GM12865 (cell line): ENCODE data around the gene KLHL6.

Experiments
- DNase-seq: peaks from one replicate; pipeline ENCODE4 v3.0.0; 2010; ENCODE audit warnings: low read depth
- H3K4me3 ChIP-seq: 2 replicates; pipeline ENCODE4 v1.5.1; 2011; ENCODE audit warnings: mild to moderate bottlenecking, low read depth, low read length, control low read depth
- TF ChIP-seq, protein P1 (sequence below): IDR thresholded peaks from 2 replicates; pipeline ENCODE4 v1.5.1; 2011; ENCODE audit warnings: low read length, control low read depth, low read depth, inconsistent platforms; ENCODE audit not compliant: insufficient read depth; ENCODE audit errors: missing control alignments

KLHL6 gene

DNA sequence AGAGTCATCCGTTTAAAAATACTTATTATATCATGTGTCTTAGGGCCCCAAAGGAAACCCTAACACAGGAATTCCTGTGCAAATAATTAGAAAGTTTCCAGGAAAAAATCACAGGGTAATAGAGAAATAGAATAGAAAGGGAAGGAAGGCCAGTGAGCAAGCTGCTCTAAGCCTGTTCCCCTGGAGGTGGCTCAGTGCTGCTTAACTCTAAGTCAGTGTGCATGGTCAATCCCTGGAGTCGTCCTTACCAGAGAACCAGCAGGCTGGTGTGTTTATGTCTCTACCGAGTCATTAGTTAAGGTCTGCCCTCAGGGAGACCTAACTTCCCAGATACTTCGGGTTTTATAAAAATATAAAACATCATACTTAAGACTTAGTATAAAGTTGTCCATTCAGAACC is 106.1 kb downstream of the KLHL6 start:
- DNase-seq: no peak
- TF ChIP-seq, protein P1, sequence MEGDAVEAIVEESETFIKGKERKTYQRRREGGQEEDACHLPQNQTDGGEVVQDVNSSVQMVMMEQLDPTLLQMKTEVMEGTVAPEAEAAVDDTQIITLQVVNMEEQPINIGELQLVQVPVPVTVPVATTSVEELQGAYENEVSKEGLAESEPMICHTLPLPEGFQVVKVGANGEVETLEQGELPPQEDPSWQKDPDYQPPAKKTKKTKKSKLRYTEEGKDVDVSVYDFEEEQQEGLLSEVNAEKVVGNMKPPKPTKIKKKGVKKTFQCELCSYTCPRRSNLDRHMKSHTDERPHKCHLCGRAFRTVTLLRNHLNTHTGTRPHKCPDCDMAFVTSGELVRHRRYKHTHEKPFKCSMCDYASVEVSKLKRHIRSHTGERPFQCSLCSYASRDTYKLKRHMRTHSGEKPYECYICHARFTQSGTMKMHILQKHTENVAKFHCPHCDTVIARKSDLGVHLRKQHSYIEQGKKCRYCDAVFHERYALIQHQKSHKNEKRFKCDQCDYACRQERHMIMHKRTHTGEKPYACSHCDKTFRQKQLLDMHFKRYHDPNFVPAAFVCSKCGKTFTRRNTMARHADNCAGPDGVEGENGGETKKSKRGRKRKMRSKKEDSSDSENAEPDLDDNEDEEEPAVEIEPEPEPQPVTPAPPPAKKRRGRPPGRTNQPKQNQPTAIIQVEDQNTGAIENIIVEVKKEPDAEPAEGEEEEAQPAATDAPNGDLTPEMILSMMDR: no peak
- no peak overlapping the region for H3K4me3 ChIP-seq

DNA sequence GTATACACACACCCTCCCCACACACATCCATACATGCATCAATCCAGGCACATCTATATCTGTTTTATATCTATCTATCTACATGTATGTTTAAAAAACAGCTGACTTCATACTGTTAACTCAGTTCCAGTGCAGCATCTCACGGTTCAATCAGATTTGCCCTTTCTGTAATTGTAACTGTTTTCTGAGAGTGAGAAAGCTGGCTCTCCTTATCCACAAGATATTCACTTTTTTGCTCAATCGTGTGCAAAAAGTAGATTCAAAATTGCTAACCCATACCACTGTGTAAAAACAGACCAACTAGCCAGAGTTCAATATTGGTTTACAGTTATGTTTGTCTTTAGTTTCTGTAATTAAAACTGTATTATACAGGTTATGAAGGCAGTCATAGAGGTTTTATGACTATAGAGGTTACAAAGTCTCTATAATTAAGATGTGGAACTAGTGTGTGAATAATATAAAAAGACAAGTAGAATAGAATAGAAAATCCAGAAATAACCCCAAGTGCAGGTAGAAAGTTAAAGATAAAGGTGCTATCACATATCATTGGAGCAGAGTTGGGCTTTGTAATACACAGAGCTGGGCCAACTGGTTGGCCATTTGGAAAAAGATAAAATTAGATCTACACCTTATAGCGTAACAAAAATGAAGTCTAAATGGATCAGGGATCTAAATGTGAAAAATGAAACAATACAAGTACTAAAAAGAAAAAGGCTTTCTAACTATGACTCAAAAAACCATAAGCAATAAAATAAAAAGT is 107.0 kb downstream of the KLHL6 start:
- H3K4me3 ChIP-seq: peak overlapping the region; percentile 80; the same call in 1 of the 2 replicates
- TF ChIP-seq, protein P1: no peak
- DNase-seq: no peak

- TF ChIP-seq, protein P1: no peak
Measured at GRCh38 chr3:183447206-183448001, 108.1 kb downstream of the KLHL6 start.

DNA sequence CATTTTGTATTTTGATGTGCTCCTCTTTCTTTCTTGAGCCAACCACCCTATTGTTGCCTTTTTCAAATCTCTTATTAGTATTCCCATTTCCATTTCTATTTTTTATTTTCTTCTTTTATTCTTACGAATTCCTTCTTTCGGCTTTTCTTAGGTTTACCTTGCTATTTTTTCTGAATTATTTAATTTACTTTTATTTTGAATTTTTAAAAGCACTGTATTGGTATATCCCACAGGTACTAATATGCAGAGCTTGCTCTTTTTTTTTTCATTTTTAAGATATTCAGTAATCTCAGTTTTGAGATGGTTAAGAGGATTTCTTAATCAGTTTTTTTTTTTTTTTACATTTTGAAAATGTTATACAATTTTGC is 108.7 kb downstream of the KLHL6 start:
- TF ChIP-seq, protein P1: no peak
- H3K4me3 ChIP-seq: peak overlapping the region; percentile 80
- DNase-seq: no peak

More at GRCh38 chr3:183447206-183448001, 108.1 kb downstream of the KLHL6 start:
- DNase-seq: peak; percentile 91
- H3K4me3 ChIP-seq: peak overlapping the region; percentile 80

GRCh38 chr3:183444748-183445147 is 110.8 kb downstream of the KLHL6 start:
- no peak overlapping the region for H3K4me3 ChIP-seq
- DNase-seq: no peak
- TF ChIP-seq, protein P1: no peak

- TF ChIP-seq, protein P1: no peak
- no peak for DNase-seq
- no peak overlapping the region for H3K4me3 ChIP-seq
Measured at GRCh38 chr3:183443395-183444385, 111.8 kb downstream of the KLHL6 start.
